H1 (cell line): ENCODE data around the gene UBE2D2. TPM values are rescaled to one million over a fixed set of nuclear protein-coding genes. Genes with fewer than 3 reads are reported as not detected.

Experiments
- CTCF ChIA-PET: fragments of 300-600 bp; sonication (Branson Sonifier 250); formaldehyde crosslinking; loops from one replicate; lab custom pipeline; 2021; ENCODE audit not compliant: partially characterized antibody; lab: Charles Lee
- POLR2A ChIA-PET: fragments of 300-600 bp; sonication (Branson Sonifier 250); formaldehyde crosslinking; loops from one replicate; lab custom pipeline; 2021; ENCODE audit warnings: inconsistent platforms; ENCODE audit not compliant: partially characterized antibody; lab: Charles Lee
- DNase-seq, 2 experiments: peaks; one replicate each; pipeline versions ENCODE4 v3.0.0 to v3.0.0-alpha.2; 2010 to 2022; ENCODE audit warnings: low spot score in 2 of 2, low read depth in 1 of 2, mixed read lengths in 1 of 2
- FAIRE-seq: peaks from 2 replicates; lab custom pipeline; 2011; peaks lifted over from hg19 to GRCh38; lab: Jason Lieb, UNC
- H2AFZ ChIP-seq: 2 replicates; pipeline ENCODE4 v1.8.1; 2012; ENCODE audit warnings: low read length, inconsistent platforms
- H2AK5ac ChIP-seq: 2 replicates; pipeline ENCODE4 v1.6.1; 2013; ENCODE audit warnings: low read depth, low read length
- H2BK120ac ChIP-seq: replicated peaks from 2 replicates; pipeline ENCODE3; 2013; ENCODE audit warnings: low read depth, low read length, inconsistent platforms
- H2BK12ac ChIP-seq: 2 replicates; pipeline ENCODE4 v1.6.1; 2013; ENCODE audit warnings: low read depth, low read length
- H2BK15ac ChIP-seq: 2 replicates; pipeline ENCODE4 v1.6.1; 2013; ENCODE audit warnings: low read length
- H2BK20ac ChIP-seq: 2 replicates; pipeline ENCODE4 v1.6.1; 2013; ENCODE audit warnings: low read length
- H2BK5ac ChIP-seq: 2 replicates; pipeline ENCODE4 v1.6.1; 2013; ENCODE audit warnings: low read depth, low read length
- H3K14ac ChIP-seq: 2 replicates; pipeline ENCODE4 v1.6.1; 2013; ENCODE audit warnings: inconsistent platforms; ENCODE audit not compliant: insufficient read length
- H3K18ac ChIP-seq: 2 replicates; pipeline ENCODE4 v1.6.1; 2013; ENCODE audit warnings: low read length; ENCODE audit errors: extremely low read depth
- H3K23ac ChIP-seq: 2 replicates; pipeline ENCODE4 v1.6.1; 2013; ENCODE audit warnings: inconsistent platforms; ENCODE audit not compliant: insufficient read length
- H3K23me2 ChIP-seq: 2 replicates; pipeline ENCODE4 v1.6.1; 2013; ENCODE audit warnings: low read depth, low read length
- H3K27ac ChIP-seq: 2 replicates; pipeline ENCODE4 v1.6.1; 2011; ENCODE audit warnings: low read depth, low read length, inconsistent platforms
- H3K27me3 ChIP-seq, 4 experiments: replicated peaks in 1 of 4; 1 replicate in 1 of 4; 2 replicates in 3 of 4; pipeline versions ENCODE4 v1.6.1 to v1.8.1; 2011 to 2013; ENCODE audit warnings: low read length in 3 of 4, mild to moderate bottlenecking in 3 of 4, inconsistent platforms in 2 of 4, mixed read lengths in 2 of 4, moderate library complexity in 1 of 4; ENCODE audit not compliant: control insufficient read depth in 3 of 4, insufficient read depth in 3 of 4; ENCODE audit errors: extremely low read depth in 1 of 4
- H3K36me3 ChIP-seq, 4 experiments: 2 replicates each; pipeline versions ENCODE4 v1.6.1 to v1.8.1; 2011 to 2013; ENCODE audit warnings: mild to moderate bottlenecking in 4 of 4, low read length in 3 of 4, moderate library complexity in 2 of 4, control low read depth in 1 of 4, inconsistent platforms in 1 of 4; ENCODE audit not compliant: insufficient read depth in 4 of 4, control insufficient read depth in 2 of 4
- H3K4ac ChIP-seq: replicated peaks from 2 replicates; pipeline ENCODE3; 2013; ENCODE audit warnings: low read length, low read depth, mixed read lengths, inconsistent platforms; ENCODE audit not compliant: insufficient read length
- H3K4me1 ChIP-seq, 4 experiments: replicated peaks in 1 of 4; 1 replicate in 1 of 4; 2 replicates in 3 of 4; pipeline versions ENCODE4 v1.6.1 to v1.8.1; 2011 to 2013; ENCODE audit warnings: low read length in 3 of 4, inconsistent platforms in 2 of 4, mixed read lengths in 1 of 4; ENCODE audit not compliant: insufficient read depth in 4 of 4, control insufficient read depth in 3 of 4
- H3K4me2 ChIP-seq, 2 experiments: 2 replicates each; pipeline versions ENCODE4 v1.6.1 to v1.8.1; 2011 to 2013; ENCODE audit warnings: low read depth in 2 of 2, low read length in 2 of 2, control low read depth in 1 of 2, inconsistent platforms in 1 of 2, mild to moderate bottlenecking in 1 of 2; ENCODE audit not compliant: insufficient read depth in 1 of 2
- H3K4me3 ChIP-seq, 4 experiments: fragments of 200-600, 300-600 bp in 1 of 4; sonication (generic), shearing (Covaris generic), sonication (Bioruptor Twin) in 1 of 4; 2 replicates each; pipeline versions ENCODE4 v1.5.1 to v1.8.1; 2011 to 2016; ENCODE audit warnings: low read length in 4 of 4, low read depth in 3 of 4, control low read depth in 2 of 4, inconsistent platforms in 2 of 4, mild to moderate bottlenecking in 2 of 4, mixed read lengths in 1 of 4, moderate library complexity in 1 of 4; ENCODE audit not compliant: insufficient read depth in 2 of 4; ENCODE audit errors: extremely low read depth in 1 of 4
- H3K56ac ChIP-seq: replicated peaks from 2 replicates; pipeline ENCODE3; 2013; ENCODE audit warnings: low read depth, mild to moderate bottlenecking, mixed read lengths, low read length, inconsistent platforms; ENCODE audit not compliant: insufficient read length
- H3K79me1 ChIP-seq: 2 replicates; pipeline ENCODE4 v1.6.1; 2013; ENCODE audit warnings: low read depth, low read length, control low read depth
- H3K79me2 ChIP-seq, 2 experiments: 2 replicates each; pipeline versions ENCODE4 v1.6.1 to v1.8.1; 2012 to 2013; ENCODE audit warnings: low read length in 2 of 2, mild to moderate bottlenecking in 2 of 2, inconsistent platforms in 1 of 2; ENCODE audit not compliant: insufficient read depth in 2 of 2, control insufficient read depth in 1 of 2
- H3K9ac ChIP-seq, 4 experiments: replicated peaks in 1 of 4; 1 replicate in 1 of 4; 2 replicates in 3 of 4; pipeline versions ENCODE4 v1.6.1 to v1.8.1; 2011 to 2013; ENCODE audit warnings: low read depth in 3 of 4, low read length in 3 of 4, control low read depth in 2 of 4, mild to moderate bottlenecking in 2 of 4, moderate library complexity in 2 of 4, inconsistent platforms in 1 of 4; ENCODE audit errors: extremely low read depth in 1 of 4
- H3K9me3 ChIP-seq, 2 experiments: 2 replicates each; pipeline versions ENCODE4 v1.6.1 to v1.8.1; 2012 to 2013; ENCODE audit warnings: mild to moderate bottlenecking in 2 of 2, moderate library complexity in 2 of 2, control low read depth in 1 of 2, inconsistent platforms in 1 of 2, low read depth in 1 of 2, low read length in 1 of 2, mixed read lengths in 1 of 2; ENCODE audit not compliant: insufficient read depth in 2 of 2
- H4K20me1 ChIP-seq, 2 experiments: replicated peaks in 1 of 2; 2 replicates each; pipeline versions ENCODE3 to v1.8.1; 2011 to 2013; ENCODE audit warnings: inconsistent platforms in 2 of 2, low read length in 2 of 2, mild to moderate bottlenecking in 1 of 2; ENCODE audit not compliant: insufficient read depth in 2 of 2, control insufficient read depth in 1 of 2
- H4K5ac ChIP-seq: 2 replicates; pipeline ENCODE4 v1.6.1; 2013; ENCODE audit warnings: low read length, low read depth, mixed read lengths, inconsistent platforms; ENCODE audit not compliant: insufficient read length
- H4K8ac ChIP-seq: 2 replicates; pipeline ENCODE4 v1.8.0; 2013; ENCODE audit warnings: mild to moderate bottlenecking, moderate library complexity, low read length, inconsistent platforms; ENCODE audit not compliant: insufficient read depth; ENCODE audit errors: extremely low read depth
- H4K91ac ChIP-seq: replicated peaks from 2 replicates; pipeline ENCODE3; 2013; ENCODE audit warnings: low read length, mixed read lengths, inconsistent platforms; ENCODE audit not compliant: insufficient read length
- ASH2L ChIP-seq: fragments of 200-600, 300-600 bp; sonication (generic); IDR thresholded peaks from one replicate; pipeline ENCODE4 v1.7.1; 2017; ENCODE audit warnings: low read length
- CEBPB ChIP-seq: IDR thresholded peaks from 2 replicates; pipeline ENCODE4 v1.6.1; 2012; ENCODE audit warnings: low read depth, low read length
- EP300 ChIP-seq, 2 experiments: IDR thresholded peaks; 1 replicate in 1 of 2; 2 replicates in 1 of 2; pipeline ENCODE4 v1.6.1; 2011 to 2012; ENCODE audit warnings: low read depth in 2 of 2, low read length in 2 of 2, mild to moderate bottlenecking in 2 of 2, borderline replicate concordance in 1 of 2, inconsistent platforms in 1 of 2, moderate library complexity in 1 of 2
- EZH2 ChIP-seq: fragments of 200-600 bp; sonication (generic); IDR thresholded peaks from 2 replicates; pipeline ENCODE4 v1.7.1; 2012; ENCODE audit warnings: low read depth, mild to moderate bottlenecking, moderate library complexity, low read length, inconsistent platforms; ENCODE audit not compliant: severe bottlenecking
- JUN ChIP-seq: IDR thresholded peaks from 2 replicates; pipeline ENCODE4 v1.6.1; 2011; ENCODE audit warnings: low read depth, mild to moderate bottlenecking, improper control_type of control experiment, low read length
- KDM5A ChIP-seq: fragments of 200-600 bp; IDR thresholded peaks from 2 replicates; pipeline ENCODE4 v1.7.1; 2012; ENCODE audit warnings: mild to moderate bottlenecking, low read length, inconsistent platforms, mixed read lengths
- TAF7 ChIP-seq: optimal IDR thresholded peaks from 2 replicates; pipeline ENCODE3; 2011; ENCODE audit warnings: low read depth, mild to moderate bottlenecking, inconsistent platforms, low read length, moderate library complexity, borderline replicate concordance
- YY1 ChIP-seq: IDR thresholded peaks from 2 replicates; pipeline ENCODE4 v1.6.1; 2011; ENCODE audit warnings: low read depth, mild to moderate bottlenecking, low read length
- ZNF274 ChIP-seq: IDR thresholded peaks from 2 replicates; pipeline ENCODE4 v1.7.0; 2012; ENCODE audit warnings: low read length, borderline replicate concordance; ENCODE audit errors: extremely low read depth
- WGBS, 2 experiments: shearing (Covaris generic) in 1 of 2; methylation state at CpG; one replicate each; pipeline versions ENCODE4 v1.1.6 to v1.1.7; 2013 to 2015; ENCODE audit warnings: low lambda C conversion rate in 2 of 2, mixed read lengths in 2 of 2, inconsistent platforms in 1 of 2, low coverage in 1 of 2, missing lambda C conversion rate in 1 of 2; ENCODE audit not compliant: insufficient replicate concordance in 2 of 2, insufficient coverage in 1 of 2, insufficient read length in 1 of 2; ENCODE audit errors: extremely low coverage in 1 of 2, missing lambda C conversion rate in 1 of 2; 5-methylcytosine and 5-hydroxymethylcytosine counted together
- polyA plus RNA-seq, 7 experiments: library from polyadenylated mRNA; depleted of rRNA in 3 of 7; stranded (reverse) in 5 of 7; unstranded in 2 of 7; fragments of >200 nt in 5 of 7; fragments of 200-250 nt in 2 of 7; gene quantifications; 1 replicate in 5 of 7; 2 replicates in 1 of 7; 4 replicates in 1 of 7; pipeline versions ENCODE4 v1.2.1 to v1.2.3, GENCODE V29; 2011 to 2013; ENCODE audit warnings: missing spikeins in 2 of 7, mixed read lengths in 2 of 7
- total RNA-seq: library from RNA; stranded (reverse); fragmentation: NEBNext Ultra II Directional; extraction: Animal tissue kit (Norgen Biotek cat#: 25700); gene quantifications from 2 replicates; pipeline ENCODE4 v1.2.1, GENCODE V29; 2021
- TF ChIP-seq, protein P1 (sequence below): IDR thresholded peaks from 2 replicates; pipeline ENCODE4 v1.6.1; 2012; ENCODE audit warnings: inconsistent platforms

UBE2D2 gene
- total and polyA plus RNA-seq, 2 of the 8 experiments (the other 6 are each of a cell fraction or from before 2014, with no cell fraction given): 66.9 to 203 TPM

- peak overlapping the region; percentile 76; the same call in 1 of the 2 replicates for H2BK5ac ChIP-seq
- H3K27me3 ChIP-seq: peaks cover 0 to 20% (median 17%) of the 10 kb centered on the region in 4 experiments; a peak in 6 of 7 replicates
- FAIRE-seq (no peak), DNase-seq (peak in 1 of 2 experiments; percentile 50)
- no peak overlapping the region for H4K5ac ChIP-seq
- H3K23ac ChIP-seq: no peak overlapping the region
- no peak overlapping the region for H2BK120ac ChIP-seq
- ChIA-PET CTCF (interaction anchor here (0.8 to 20.3 kb wide), 8 partner anchors 6 to 131 kb away, joined by 3 to 385 read pairs (median 156); partner anchors contain the start of gene CXXC5), POLR2A (interaction anchor here (1.0 to 9.8 kb wide), 7 partner anchors 8 to 55 kb away, joined by 3 to 212 read pairs (median 5); partner anchors contain the start of gene CXXC5)
- no peak overlapping the region for H3K14ac ChIP-seq
- H4K20me1 ChIP-seq: peaks cover 0 to 8% of the 10 kb centered on the region in 2 experiments
- no peaks in the 10 kb centered on the region; the same call in 1 of the 2 replicates for H3K79me1 ChIP-seq
- H4K8ac ChIP-seq: no peak overlapping the region
- H2BK12ac ChIP-seq: peak overlapping the region; percentile 32; the same call in 1 of the 2 replicates
- no peak overlapping the region for H3K27ac ChIP-seq
- H3K79me2 ChIP-seq: peaks cover 0 to 4% of the 10 kb centered on the region in 2 experiments; a peak in 1 of 4 replicates
- peak overlapping the region; percentile 44 for H3K18ac ChIP-seq
- no peaks in the 10 kb centered on the region for H3K9me3 ChIP-seq
- peak overlapping the region; percentile 85 for H4K91ac ChIP-seq
- no peak overlapping the region for H3K9ac ChIP-seq
- H2BK20ac ChIP-seq: peak overlapping the region; percentile 91
- H3K4ac ChIP-seq: no peak overlapping the region
- H3K36me3 ChIP-seq: no peaks in the 10 kb centered on the region
- peaks cover 20 to 63% (median 51%) of the 10 kb centered on the region in 4 experiments for H3K4me1 ChIP-seq
- 88% methylated on average over 6 of the region's 6 CpGs; no CpG with 5 or more reads in 1 of the 2 experiments for WGBS, 2 experiments
- peak overlapping the region; percentile 92 for H2AK5ac ChIP-seq
- H3K4me3 ChIP-seq: no peak overlapping the region
- no peak overlapping the region for H3K56ac ChIP-seq
- H2AFZ ChIP-seq: no peak overlapping the region
- peaks cover 6% of the 10 kb centered on the region for H3K23me2 ChIP-seq
- H3K4me2 ChIP-seq: peak overlapping the region in 1 of 2 experiments; percentile 6; a peak in 1 of 4 replicates
- H2BK15ac ChIP-seq: peak overlapping the region; percentile 89; the same call in 1 of the 2 replicates
- TF ChIP-seq ZNF274 (no peak), JUN (no peak), CEBPB (no peak), TAF7 (no peak), EZH2 (no peak), YY1 (no peak), KDM5A (no peak), EP300 (IDR thresholded peaks at IDR 0.05; ENCODE audit: borderline replicate concordance in 1 of 2, low read depth in 2 of 2, low read length in 2 of 2) (no peak), ASH2L (no peak)
- TF ChIP-seq, protein P1, sequence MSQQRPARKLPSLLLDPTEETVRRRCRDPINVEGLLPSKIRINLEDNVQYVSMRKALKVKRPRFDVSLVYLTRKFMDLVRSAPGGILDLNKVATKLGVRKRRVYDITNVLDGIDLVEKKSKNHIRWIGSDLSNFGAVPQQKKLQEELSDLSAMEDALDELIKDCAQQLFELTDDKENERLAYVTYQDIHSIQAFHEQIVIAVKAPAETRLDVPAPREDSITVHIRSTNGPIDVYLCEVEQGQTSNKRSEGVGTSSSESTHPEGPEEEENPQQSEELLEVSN: no peak
Observed at GRCh38 chr5:139641116-139642080, 80.3 kb downstream of the UBE2D2 start.
